ENCODE results near the gene FYCO1.

The FYCO1 gene

GRCh38 chr3:45981346-45982074, 14.1 kb downstream of the FYCO1 start:
- no peak for DNase-seq

GRCh38 chr3:45980819-45981218, 14.8 kb downstream of the FYCO1 start:
- no peak for DNase-seq

GRCh38 chr3:45980229-45980813, 15.3 kb downstream of the FYCO1 start:
- DNase-seq = no peak

GRCh38 chr3:45979378-45979777, 16.2 kb downstream of the FYCO1 start:
- no peak for DNase-seq

- no peak for DNase-seq
Observed at GRCh38 chr3:45978006-45978761, 17.4 kb downstream of the FYCO1 start.

- no peak for DNase-seq
Observed at GRCh38 chr3:45976191-45977091, 19.2 kb downstream of the FYCO1 start.

- DNase-seq = no peak
Observed at GRCh38 chr3:45975686-45976085, 19.9 kb downstream of the FYCO1 start.

GRCh38 chr3:45974686-45975085, 20.9 kb downstream of the FYCO1 start:
- DNase-seq = no peak

- no peak for DNase-seq
Observed at GRCh38 chr3:45972534-45973402, 22.9 kb downstream of the FYCO1 start.

GRCh38 chr3:45969953-45970352, 25.7 kb downstream of the FYCO1 start:
- DNase-seq = no peak

GRCh38 chr3:45969116-45969515, 26.5 kb downstream of the FYCO1 start:
- DNase-seq = no peak

GRCh38 chr3:45968706-45969105, 26.9 kb downstream of the FYCO1 start:
- DNase-seq = no peak

GRCh38 chr3:45968149-45968548, 27.5 kb downstream of the FYCO1 start:
- DNase-seq = no peak

- no peak for DNase-seq
Observed at GRCh38 chr3:45967724-45968123, 27.9 kb downstream of the FYCO1 start.

GRCh38 chr3:45966950-45967640, 28.5 kb downstream of the FYCO1 start:
- DNase-seq = no peak

GRCh38 chr3:45966371-45966791, 29.2 kb downstream of the FYCO1 start:
- no peak for DNase-seq

- no peak for DNase-seq
Observed at GRCh38 chr3:45965653-45966052, 30.0 kb downstream of the FYCO1 start.

- no peak for DNase-seq
Observed at GRCh38 chr3:45965253-45965652, 30.4 kb downstream of the FYCO1 start.

- DNase-seq = no peak
Observed at GRCh38 chr3:45964139-45964538, 31.5 kb downstream of the FYCO1 start.

GRCh38 chr3:45962033-45962432, 33.6 kb downstream of the FYCO1 start:
- DNase-seq = no peak

GRCh38 chr3:45960289-45960688, 35.3 kb downstream of the FYCO1 start:
- DNase-seq = no peak

All from NCI-H2227 treated with DMSO at 0.1 percent for 48 hours (cell line).